PC-9 (cell line): ENCODE measurements around the gene MGAT3. TPM values are rescaled to one million over a fixed set of nuclear protein-coding genes. Genes with fewer than 3 reads are reported as not detected.

Experiments
- BruUV-seq: library from RNA; stranded (reverse); fragments of 400-500 nt; replicated peaks from 2 replicates; lab custom pipeline; 2021; lab: Mats Ljungman, UMichigan
- CTCF ChIA-PET: fragments of 300-600 bp; sonication (Branson Sonifier 250); formaldehyde crosslinking; loops from one replicate; lab custom pipeline; 2022; ENCODE audit warnings: antibody characterized with exemption; lab: Charles Lee
- POLR2A ChIA-PET: fragments of 300-600 bp; sonication (Branson Sonifier 250); formaldehyde crosslinking; loops from one replicate; lab custom pipeline; 2022; ENCODE audit warnings: antibody characterized with exemption; ENCODE audit not compliant: unreplicated experiment; lab: Charles Lee
- DNase-seq, 2 experiments: peaks; one replicate each; pipeline versions ENCODE4 v3.0.0 to v3.0.0-alpha.2; 2015 to 2022; ENCODE audit warnings: mixed read lengths in 1 of 2
- H2AFZ ChIP-seq: fragments of 200-600 bp; sonication (generic); 2 replicates; pipeline ENCODE4 v1.8.1; 2017; ENCODE audit warnings: antibody characterized with exemption
- H3F3A ChIP-seq: fragments of 200-600 bp; sonication (generic); 2 replicates; pipeline ENCODE4 v1.8.1; 2017; ENCODE audit warnings: antibody characterized with exemption, mild to moderate bottlenecking, low read depth; ENCODE audit not compliant: insufficient read depth
- H3K27ac ChIP-seq: fragments of 200-600 bp; sonication (generic); 2 replicates; pipeline ENCODE4 v1.6.1; 2016; ENCODE audit warnings: mixed run types
- H3K27me3 ChIP-seq: fragments of 200-600 bp; sonication (generic); 2 replicates; pipeline ENCODE4 v1.6.1; 2016; ENCODE audit warnings: low read depth, mixed run types; ENCODE audit not compliant: insufficient read depth
- H3K36me3 ChIP-seq: fragments of 200-600 bp; sonication (generic); 2 replicates; pipeline ENCODE4 v1.6.1; 2016; ENCODE audit warnings: low read depth, mixed run types
- H3K4me1 ChIP-seq: fragments of 200-600 bp; sonication (generic); replicated peaks from 2 replicates; pipeline ENCODE4 v1.6.1; 2016; ENCODE audit warnings: mixed run types; ENCODE audit not compliant: insufficient read depth
- H3K4me2 ChIP-seq: fragments of 200-600 bp; sonication (generic); 2 replicates; pipeline ENCODE4 v1.6.1; 2017; ENCODE audit warnings: mixed run types
- H3K4me3 ChIP-seq: fragments of 200-600 bp; sonication (generic); 2 replicates; pipeline ENCODE4 v1.6.1; 2016; ENCODE audit warnings: mixed run types
- H3K79me2 ChIP-seq: fragments of 200-600 bp; sonication (generic); 2 replicates; pipeline ENCODE4 v1.6.1; 2017; ENCODE audit warnings: low read depth, mixed run types
- H3K9me2 ChIP-seq: fragments of 200-600 bp; sonication (generic); 2 replicates; pipeline ENCODE4 v1.8.1; 2017; ENCODE audit warnings: mild to moderate bottlenecking; ENCODE audit not compliant: insufficient read depth
- H3K9me3 ChIP-seq: fragments of 200-600 bp; sonication (generic); 2 replicates; pipeline ENCODE4 v1.8.1; 2016; ENCODE audit warnings: low read depth; ENCODE audit not compliant: insufficient read depth
- H4K20me1 ChIP-seq: fragments of 200-600 bp; sonication (generic); 2 replicates; pipeline ENCODE4 v1.8.1; 2017; ENCODE audit not compliant: insufficient read depth
- CTCF ChIP-seq: fragments of 200-600 bp; sonication (generic); conservative IDR thresholded peaks from 2 replicates; pipeline ENCODE4 v1.6.1; 2017; ENCODE audit warnings: mixed run types, antibody characterized with exemption, mild to moderate bottlenecking, moderate library complexity
- EZH2 ChIP-seq: fragments of 200-600 bp; sonication (generic); IDR thresholded peaks from 2 replicates; pipeline ENCODE4 v1.8.0; 2017; ENCODE audit warnings: antibody characterized with exemption, low read depth
- intact Hi-C: fragments of 100-400 bp; cut with micrococcal nuclease; formaldehyde crosslinking; loops from one replicate; pipeline ENCODE4 v1.10.0; 2022; ENCODE audit not compliant: unreplicated experiment
- total RNA-seq: library from RNA; stranded (reverse); gene quantifications from 2 replicates; pipeline ENCODE4 v1.2.3, GENCODE V29; 2021

Gene MGAT3
- total RNA-seq, 1 experiment from 2014 or later = not detected

GRCh38 chr22:39537975-39538374, 81.2 kb downstream of the MGAT3 start:
- Histone ChIP-seq H3K4me3 (no peak overlapping the region), H2AFZ (no peak overlapping the region), H3K27me3 (peaks cover under 1% of the 10 kb centered on the region; the same call in 1 of the 2 replicates), H3F3A (peaks cover 12% of the 10 kb centered on the region; the same call in 1 of the 2 replicates), H3K4me1 (peaks cover 9% of the 10 kb centered on the region), H3K9me2 (no peaks in the 10 kb centered on the region), H3K27ac (no peak overlapping the region), H3K4me2 (no peak overlapping the region), H4K20me1 (no peaks in the 10 kb centered on the region), H3K36me3 (no peaks in the 10 kb centered on the region), H3K79me2 (no peaks in the 10 kb centered on the region), H3K9me3 (no peaks in the 10 kb centered on the region)
- no peak for DNase-seq
- no TSS peak for BruUV-seq
- intact Hi-C loops = no loop called here
- ChIA-PET CTCF (interaction anchor here (0.9 kb wide), 1 partner anchor 486 kb away, joined by 4 read pairs; no protein-coding TSS in a partner anchor), POLR2A (no interaction called here)
- no peak for TF ChIP-seq CTCF
- no peak for TF ChIP-seq EZH2

Other genes starting within 250 kb of the MGAT3 start
- gene PDGFB, start 212.0 kb upstream of the MGAT3 start, total RNA-seq = 35.5 and 39.7 TPM in 2 replicates
- gene RPL3, start 137.4 kb upstream of the MGAT3 start, total RNA-seq = 1,699 and 2,252 TPM in 2 replicates
- gene SYNGR1, start 107.0 kb upstream of the MGAT3 start, total RNA-seq = 12.0 and 19.1 TPM in 2 replicates
- gene TAB1, start 57.2 kb upstream of the MGAT3 start, total RNA-seq = 39.9 and 42.8 TPM in 2 replicates
- gene MIEF1, start 45.3 kb downstream of the MGAT3 start, total RNA-seq = 36.9 TPM in 2 replicates
- gene ATF4, start 63.5 kb downstream of the MGAT3 start, total RNA-seq = 488 and 588 TPM in 2 replicates
- gene RPS19BP1, start 75.7 kb downstream of the MGAT3 start, total RNA-seq = 60.7 and 94.3 TPM in 2 replicates
- 2.5 and 2.8 TPM in 2 replicates for gene CACNA1I, start 113.7 kb downstream of the MGAT3 start, total RNA-seq